Smooth muscle cell (in vitro differentiated cells): ENCODE results near the gene ENDOD1. TPM values are rescaled to one million over a fixed set of nuclear protein-coding genes. Genes with fewer than 3 reads are reported as not detected.

Experiments used
- DNase-seq: peaks from one replicate; lab custom pipeline; 2025; ENCODE audit not compliant: unreplicated experiment; lab: John Stamatoyannopoulos, UW
- H2AFZ ChIP-seq: fragments of 200-600 bp; sonication (generic); 2 replicates; pipeline ENCODE4 v1.6.0; 2016; ENCODE audit warnings: antibody characterized with exemption, low read depth, mild to moderate bottlenecking
- H3F3A ChIP-seq: fragments of 200-600 bp; sonication (generic); 2 replicates; pipeline ENCODE4 v1.6.0; 2017; ENCODE audit warnings: antibody characterized with exemption, low read depth
- H3K27ac ChIP-seq: fragments of 200-600 bp; sonication (generic); 2 replicates; pipeline ENCODE4 v1.5.1; 2016; ENCODE audit warnings: low read depth, mild to moderate bottlenecking
- H3K27me3 ChIP-seq: fragments of 200-600 bp; sonication (generic); 2 replicates; pipeline ENCODE4 v1.6.1; 2016; ENCODE audit warnings: low read depth, mild to moderate bottlenecking
- H3K36me3 ChIP-seq: fragments of 200-600 bp; sonication (generic); 2 replicates; pipeline ENCODE4 v1.5.1; 2016; ENCODE audit warnings: low read depth
- H3K4me1 ChIP-seq: fragments of 200-600 bp; sonication (generic); 2 replicates; pipeline ENCODE4 v1.5.1; 2016; ENCODE audit warnings: low read depth
- H3K4me2 ChIP-seq: fragments of 200-600 bp; sonication (generic); 2 replicates; pipeline ENCODE4 v1.6.0; 2016; ENCODE audit warnings: mild to moderate bottlenecking
- H3K4me3 ChIP-seq: fragments of 200-600 bp; sonication (generic); 2 replicates; pipeline ENCODE4 v1.5.1; 2016; ENCODE audit warnings: mild to moderate bottlenecking
- H3K79me2 ChIP-seq: fragments of 200-600 bp; sonication (generic); 2 replicates; pipeline ENCODE4 v1.6.0; 2016; ENCODE audit warnings: low read depth, mild to moderate bottlenecking
- H3K9ac ChIP-seq: fragments of 200-600 bp; sonication (generic); 2 replicates; pipeline ENCODE4 v1.6.0; 2016; ENCODE audit warnings: low read depth
- H3K9me3 ChIP-seq: fragments of 200-600 bp; sonication (generic); replicated peaks from 2 replicates; pipeline ENCODE4 v1.5.1; 2016; ENCODE audit warnings: low read depth
- H4K20me1 ChIP-seq: fragments of 200-600 bp; sonication (generic); 2 replicates; pipeline ENCODE4 v1.6.0; 2016; ENCODE audit warnings: low read depth
- WGBS: methylation state at CpG from one replicate; pipeline ENCODE4 v1.1.7; 2016; ENCODE audit warnings: low lambda C conversion rate; 5-methylcytosine and 5-hydroxymethylcytosine counted together
- polyA plus RNA-seq: library from polyadenylated mRNA; unstranded; fragments of >200 nt; fragmentation: Nextera tagmentation; extraction: Ambion mirVana; gene quantifications from 2 replicates; pipeline ENCODE4 v1.2.1, GENCODE V29; 2016
- total RNA-seq: library from RNA; depleted of rRNA; stranded (reverse); fragments of >200 nt; gene quantifications from 2 replicates; pipeline ENCODE4 v1.2.3, GENCODE V29; 2014
- TF ChIP-seq, protein P1 (sequence below): fragments of 200-600 bp; sonication (generic); IDR thresholded peaks from 2 replicates; pipeline ENCODE4 v1.5.1; 2017; ENCODE audit warnings: borderline replicate concordance, mild to moderate bottlenecking, antibody characterized with exemption; ENCODE audit not compliant: insufficient read depth, poor library complexity, severe bottlenecking

Gene ENDOD1
- total and polyA plus RNA-seq, 2 experiments from 2014 or later = 44.8 to 125 TPM

DNA sequence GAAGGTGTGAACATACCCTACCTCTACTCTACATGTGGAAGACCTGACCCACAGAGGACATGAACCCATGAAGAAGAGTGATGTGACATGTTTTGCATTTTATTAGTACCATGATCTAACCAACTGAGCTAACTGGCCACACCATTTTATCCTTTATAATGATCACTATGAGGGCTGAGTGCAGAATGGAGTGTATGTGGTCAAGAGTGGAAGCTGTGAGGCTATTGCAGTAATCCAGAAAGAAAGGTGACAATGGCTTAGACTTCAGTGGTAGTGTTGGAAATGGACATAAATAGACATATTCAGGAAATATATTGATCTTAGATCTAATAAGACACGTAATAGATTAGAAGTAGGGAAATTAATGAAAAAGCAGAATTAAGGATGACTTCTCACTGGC lies 19.2 kb upstream of the ENDOD1 start:
- no peak for DNase-seq
- peaks cover 15% of the 10 kb centered on the region for H3K4me1 ChIP-seq
- peak overlapping the region; percentile 49 for H3K4me2 ChIP-seq
- H3K27me3 ChIP-seq = no peaks in the 10 kb centered on the region
- H3K9me3 ChIP-seq = no peaks in the 10 kb centered on the region
- no peak overlapping the region for H2AFZ ChIP-seq
- peaks cover 44% of the 10 kb centered on the region for H3K79me2 ChIP-seq
- peak overlapping the region; percentile 16 for H3K27ac ChIP-seq
- no peaks in the 10 kb centered on the region for H3K36me3 ChIP-seq
- peaks cover 5% of the 10 kb centered on the region for H3F3A ChIP-seq
- no peak overlapping the region for H3K4me3 ChIP-seq
- H4K20me1 ChIP-seq = peaks cover 7% of the 10 kb centered on the region
- no peak overlapping the region for H3K9ac ChIP-seq
- TF ChIP-seq, protein P1, sequence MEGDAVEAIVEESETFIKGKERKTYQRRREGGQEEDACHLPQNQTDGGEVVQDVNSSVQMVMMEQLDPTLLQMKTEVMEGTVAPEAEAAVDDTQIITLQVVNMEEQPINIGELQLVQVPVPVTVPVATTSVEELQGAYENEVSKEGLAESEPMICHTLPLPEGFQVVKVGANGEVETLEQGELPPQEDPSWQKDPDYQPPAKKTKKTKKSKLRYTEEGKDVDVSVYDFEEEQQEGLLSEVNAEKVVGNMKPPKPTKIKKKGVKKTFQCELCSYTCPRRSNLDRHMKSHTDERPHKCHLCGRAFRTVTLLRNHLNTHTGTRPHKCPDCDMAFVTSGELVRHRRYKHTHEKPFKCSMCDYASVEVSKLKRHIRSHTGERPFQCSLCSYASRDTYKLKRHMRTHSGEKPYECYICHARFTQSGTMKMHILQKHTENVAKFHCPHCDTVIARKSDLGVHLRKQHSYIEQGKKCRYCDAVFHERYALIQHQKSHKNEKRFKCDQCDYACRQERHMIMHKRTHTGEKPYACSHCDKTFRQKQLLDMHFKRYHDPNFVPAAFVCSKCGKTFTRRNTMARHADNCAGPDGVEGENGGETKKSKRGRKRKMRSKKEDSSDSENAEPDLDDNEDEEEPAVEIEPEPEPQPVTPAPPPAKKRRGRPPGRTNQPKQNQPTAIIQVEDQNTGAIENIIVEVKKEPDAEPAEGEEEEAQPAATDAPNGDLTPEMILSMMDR = no peak
- 95% methylated on average over 1 of the region's 1 CpG for WGBS

GRCh38 chr11:95072948-95073347 lies 16.7 kb upstream of the ENDOD1 start:
- DNase-seq = no peak
- no peaks in the 10 kb centered on the region for H3K9me3 ChIP-seq
- H3K27me3 ChIP-seq = no peaks in the 10 kb centered on the region
- H3K79me2 ChIP-seq = peaks cover 39% of the 10 kb centered on the region
- no peak overlapping the region for H2AFZ ChIP-seq
- H3K36me3 ChIP-seq = no peaks in the 10 kb centered on the region
- peaks cover 7% of the 10 kb centered on the region for H4K20me1 ChIP-seq
- H3K9ac ChIP-seq = no peak overlapping the region
- H3K4me2 ChIP-seq = no peak overlapping the region
- peak overlapping the region; percentile 37 for H3K27ac ChIP-seq
- no peak overlapping the region for H3K4me3 ChIP-seq
- H3K4me1 ChIP-seq = peaks cover 10% of the 10 kb centered on the region
- H3F3A ChIP-seq = peaks cover 2% of the 10 kb centered on the region
- TF ChIP-seq, protein P1 = no peak

- Histone ChIP-seq H4K20me1 (no peaks in the 10 kb centered on the region), H3K36me3 (no peaks in the 10 kb centered on the region), H3K4me1 (no peaks in the 10 kb centered on the region), H3K9me3 (no peaks in the 10 kb centered on the region), H3K9ac (no peak overlapping the region), H3K27me3 (no peaks in the 10 kb centered on the region), H3K27ac (peak overlapping the region; percentile 37), H3F3A (no peaks in the 10 kb centered on the region), H3K4me2 (no peak overlapping the region), H2AFZ (no peak overlapping the region), H3K79me2 (peaks cover 18% of the 10 kb centered on the region), H3K4me3 (no peak overlapping the region)
- TF ChIP-seq, protein P1 = no peak
- WGBS = 70% methylated on average over 8 of the region's 8 CpGs
- no peak for DNase-seq
Observed at GRCh38 chr11:95074792-95075563, 14.7 kb upstream of the ENDOD1 start.

- H4K20me1 ChIP-seq = no peaks in the 10 kb centered on the region
- H3F3A ChIP-seq = no peaks in the 10 kb centered on the region
- H3K9ac ChIP-seq = no peak overlapping the region
- H3K4me3 ChIP-seq = no peak overlapping the region
- H3K79me2 ChIP-seq = peaks cover 4% of the 10 kb centered on the region
- TF ChIP-seq, protein P1 = no peak
- H3K27ac ChIP-seq = peak overlapping the region; percentile 0
- H3K4me1 ChIP-seq = no peaks in the 10 kb centered on the region
- WGBS = 46% methylated on average over 1 of the region's 1 CpG
- no peaks in the 10 kb centered on the region for H3K9me3 ChIP-seq
- H2AFZ ChIP-seq = no peak overlapping the region
- no peaks in the 10 kb centered on the region for H3K36me3 ChIP-seq
- H3K4me2 ChIP-seq = peak overlapping the region; percentile 21
- H3K27me3 ChIP-seq = no peaks in the 10 kb centered on the region
- no peak for DNase-seq
Observed at GRCh38 chr11:95076416-95076815, 13.2 kb upstream of the ENDOD1 start.
